Stomach (tissue), 9 donors: ENCODE measurements around the gene MYL11. TPM values are rescaled to one million over a fixed set of nuclear protein-coding genes. Genes with fewer than 3 reads are reported as not detected.

Experiments
- DNase-seq, 2 donors: peaks; one replicate each; pipeline versions ENCODE4 v3.0.0 to v3.0.0-alpha.2; 2013 to 2019
- H3K27ac ChIP-seq, 5 donors: fragments of 200-600 bp in 4 of 5; sonication (generic) in 4 of 5; one replicate each; pipeline ENCODE4 v1.5.1; 2013 to 2019; ENCODE audit warnings: mild to moderate bottlenecking in 1 of 5, moderate library complexity in 1 of 5
- H3K27me3 ChIP-seq, 3 donors: fragments of 200-600 bp; sonication (generic); one replicate each; pipeline ENCODE4 v1.5.1; 2017 to 2019; ENCODE audit warnings: mixed run types in 1 of 3
- H3K36me3 ChIP-seq, 4 donors: fragments of 200-600 bp; sonication (generic); 1 replicate in 3 of 4; 2 replicates in 1 of 4; pipeline ENCODE4 v1.5.1; 2016 to 2019
- H3K4me1 ChIP-seq, 4 donors: fragments of 200-600 bp; sonication (generic); one replicate each; pipeline ENCODE4 v1.5.1; 2016 to 2019
- H3K4me3 ChIP-seq, 4 donors: fragments of 200-600 bp; sonication (generic) in 3 of 4; one replicate each; pipeline ENCODE4 v1.5.1; 2016 to 2019; ENCODE audit warnings: mild to moderate bottlenecking in 1 of 4
- H3K9me3 ChIP-seq, 4 donors: fragments of 200-600 bp; sonication (generic); one replicate each; pipeline ENCODE4 v1.5.1; 2016 to 2019
- EP300 ChIP-seq: sonication (generic); formaldehyde crosslinking; IDR thresholded peaks from one replicate; pipeline ENCODE4 v1.6.1; 2017; ENCODE audit warnings: antibody characterized with exemption
- POLR2A ChIP-seq, 4 donors: fragments of 450-650 bp; IDR thresholded peaks; one replicate each; pipeline ENCODE4 v1.6.1; 2016; ENCODE audit warnings: antibody characterized with exemption in 4 of 4, control low read depth in 2 of 4, mild to moderate bottlenecking in 1 of 4, moderate library complexity in 1 of 4
- POLR2AphosphoS5 ChIP-seq, 3 donors: sonication (generic); formaldehyde crosslinking; IDR thresholded peaks; one replicate each; pipeline ENCODE4 v1.6.1; 2016; ENCODE audit warnings: antibody characterized with exemption in 3 of 3
- WGBS, 5 donors: extraction: QIAGEN DNeasy Blood & Tissue Kit in 3 of 5; methylation state at CpG; one replicate each; pipeline versions ENCODE4 v1.1.5 to v1.1.7; 2013 to 2018; 5-methylcytosine and 5-hydroxymethylcytosine counted together
- intact Hi-C: fragments of 100-400 bp; cut with DNase I; formaldehyde crosslinking; loops from one replicate; pipeline ENCODE4 v1.15.1; 2023; ENCODE audit warnings: low total_unique reads
- polyA plus RNA-seq, 3 donors: library from polyadenylated mRNA; stranded (reverse); fragments of 200-250 nt; gene quantifications; one replicate each; pipeline ENCODE4 v1.2.3, GENCODE V29; 2013
- small RNA-seq, 4 donors: library from RNA; depleted of rRNA; stranded (forward); fragments of <200 nt; gene quantifications; one replicate each; pipeline ENCODE3, GENCODE V24; 2016
- total RNA-seq, 5 donors: library from RNA; depleted of rRNA; stranded (reverse); fragments of >200 nt; gene quantifications; one replicate each; pipeline versions ENCODE4 v1.1.0 to v1.2.3, GENCODE V29; 2014 to 2016
- TF ChIP-seq, protein P1 (sequence below), 7 experiments: fragments of 450-650 bp in 4 of 7; fragments of 200-600 bp in 3 of 7; sonication (generic) in 3 of 7; IDR thresholded peaks; one replicate each; pipeline ENCODE4 v1.5.1; 2016 to 2019; ENCODE audit warnings: antibody characterized with exemption in 7 of 7, control low read depth in 2 of 7, mild to moderate bottlenecking in 1 of 7
- donor health status: healthy with polysubstance abuse.
- donor health status: Bipolar disorder and iron deficiency.
- donor health status: healthy.

MYL11 gene
- total and polyA plus RNA-seq, 8 donors: 1.6 to 4.7 TPM; not detected in 6

DNA sequence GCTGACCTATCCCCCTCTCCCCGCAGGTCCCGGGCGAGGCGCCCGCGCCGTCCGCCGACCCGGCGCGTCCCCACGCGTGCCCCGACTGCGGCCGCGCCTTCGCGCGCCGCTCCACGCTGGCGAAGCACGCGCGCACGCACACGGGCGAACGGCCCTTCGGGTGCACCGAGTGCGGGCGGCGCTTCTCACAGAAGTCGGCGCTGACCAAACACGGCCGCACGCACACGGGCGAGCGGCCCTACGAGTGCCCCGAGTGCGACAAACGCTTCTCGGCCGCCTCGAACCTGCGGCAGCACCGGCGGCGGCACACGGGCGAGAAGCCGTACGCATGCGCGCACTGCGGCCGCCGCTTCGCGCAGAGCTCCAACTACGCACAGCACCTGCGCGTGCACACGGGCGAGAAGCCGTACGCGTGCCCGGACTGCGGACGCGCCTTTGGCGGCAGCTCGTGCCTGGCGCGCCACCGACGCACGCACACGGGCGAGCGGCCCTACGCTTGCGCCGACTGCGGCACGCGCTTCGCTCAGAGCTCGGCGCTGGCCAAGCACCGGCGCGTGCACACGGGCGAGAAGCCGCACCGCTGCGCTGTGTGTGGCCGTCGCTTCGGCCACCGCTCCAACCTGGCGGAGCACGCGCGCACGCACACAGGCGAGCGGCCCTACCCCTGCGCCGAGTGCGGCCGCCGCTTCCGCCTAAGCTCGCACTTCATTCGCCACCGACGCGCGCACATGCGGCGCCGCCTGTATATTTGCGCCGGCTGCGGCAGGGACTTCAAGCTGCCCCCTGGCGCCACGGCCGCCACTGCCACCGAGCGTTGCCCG is 43.1 kb downstream of the MYL11 start:
- H3K4me3 ChIP-seq: peak overlapping the region; percentile 62 to 65 (median 64)
- no peaks in the 10 kb centered on the region for H3K9me3 ChIP-seq
- intact Hi-C loops: loop anchor here (10.0 kb wide), 1 partner anchor 53 kb away; no protein-coding TSS in a partner anchor
- no peaks in the 10 kb centered on the region for H3K27me3 ChIP-seq
- TF ChIP-seq EP300 (no peak), POLR2AphosphoS5 (IDR thresholded peaks at IDR 0.05) (peak; percentile 82 to 96 (median 82)), POLR2A (IDR thresholded peaks at IDR 0.05) (no peak)
- TF ChIP-seq, protein P1, sequence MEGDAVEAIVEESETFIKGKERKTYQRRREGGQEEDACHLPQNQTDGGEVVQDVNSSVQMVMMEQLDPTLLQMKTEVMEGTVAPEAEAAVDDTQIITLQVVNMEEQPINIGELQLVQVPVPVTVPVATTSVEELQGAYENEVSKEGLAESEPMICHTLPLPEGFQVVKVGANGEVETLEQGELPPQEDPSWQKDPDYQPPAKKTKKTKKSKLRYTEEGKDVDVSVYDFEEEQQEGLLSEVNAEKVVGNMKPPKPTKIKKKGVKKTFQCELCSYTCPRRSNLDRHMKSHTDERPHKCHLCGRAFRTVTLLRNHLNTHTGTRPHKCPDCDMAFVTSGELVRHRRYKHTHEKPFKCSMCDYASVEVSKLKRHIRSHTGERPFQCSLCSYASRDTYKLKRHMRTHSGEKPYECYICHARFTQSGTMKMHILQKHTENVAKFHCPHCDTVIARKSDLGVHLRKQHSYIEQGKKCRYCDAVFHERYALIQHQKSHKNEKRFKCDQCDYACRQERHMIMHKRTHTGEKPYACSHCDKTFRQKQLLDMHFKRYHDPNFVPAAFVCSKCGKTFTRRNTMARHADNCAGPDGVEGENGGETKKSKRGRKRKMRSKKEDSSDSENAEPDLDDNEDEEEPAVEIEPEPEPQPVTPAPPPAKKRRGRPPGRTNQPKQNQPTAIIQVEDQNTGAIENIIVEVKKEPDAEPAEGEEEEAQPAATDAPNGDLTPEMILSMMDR (IDR thresholded peaks at IDR 0.05): peak in 1 of 7 experiments; percentile 39
- H3K27ac ChIP-seq: peak overlapping the region; percentile 84 to 96 (median 94)
- peaks cover 7 to 16% (median 16%) of the 10 kb centered on the region in 4 donors for H3K4me1 ChIP-seq
- peak; percentile 90 to 98 for DNase-seq
- peaks cover 1 to 42% (median 29%) of the 10 kb centered on the region in 4 donors for H3K36me3 ChIP-seq
- WGBS, 5 donors: 0 to 1% (median 0%) methylated on average over 45 to 140 of the region's 140 CpGs

- DNase-seq: no peak
- peaks cover 9 to 47% (median 36%) of the 10 kb centered on the region in 4 donors for H3K36me3 ChIP-seq
These were observed 44.0 kb downstream of the MYL11 start for GRCh38 chr16:30418350-30419181.

GRCh38 chr16:30421010-30421409 is 46.4 kb downstream of the MYL11 start:
- intact Hi-C loops: no loop called here
- H3K4me1 ChIP-seq: peaks cover 7 to 21% (median 16%) of the 10 kb centered on the region in 4 donors
- no peak overlapping the region for H3K4me3 ChIP-seq
- DNase-seq: no peak
- no peaks in the 10 kb centered on the region for H3K27me3 ChIP-seq
- peaks cover 23 to 60% (median 56%) of the 10 kb centered on the region in 4 donors for H3K36me3 ChIP-seq
- no peaks in the 10 kb centered on the region for H3K9me3 ChIP-seq
- H3K27ac ChIP-seq: no peak overlapping the region
- 72 to 77% (median 76%) methylated on average over 5 of the region's 5 CpGs for WGBS, 5 donors
- TF ChIP-seq, protein P1 (IDR thresholded peaks at IDR 0.05): no peak
- TF ChIP-seq EP300 (no peak), POLR2AphosphoS5 (IDR thresholded peaks at IDR 0.05) (no peak), POLR2A (IDR thresholded peaks at IDR 0.05) (no peak)

More at GRCh38 chr16:30418350-30419181, 44.0 kb downstream of the MYL11 start:
- peak overlapping the region; percentile 84 to 96 (median 94) for H3K27ac ChIP-seq
- H3K4me3 ChIP-seq: peak overlapping the region; percentile 62 to 65 (median 64)
- no peaks in the 10 kb centered on the region for H3K9me3 ChIP-seq
- intact Hi-C loops: loop anchor here (10.0 kb wide), 1 partner anchor 54 kb away; no protein-coding TSS in a partner anchor
- H3K27me3 ChIP-seq: no peaks in the 10 kb centered on the region
- peaks cover 7 to 16% (median 16%) of the 10 kb centered on the region in 4 donors for H3K4me1 ChIP-seq
- WGBS, 5 donors: 54 to 63% (median 59%) methylated on average over 27 to 31 of the region's 31 CpGs
- TF ChIP-seq POLR2AphosphoS5 (IDR thresholded peaks at IDR 0.05) (no peak), EP300 (no peak), POLR2A (IDR thresholded peaks at IDR 0.05) (no peak)
- TF ChIP-seq, protein P1 (IDR thresholded peaks at IDR 0.05): no peak

Small RNAs within 50 kb of the gene (small RNA-seq; reads per million reads assigned to genes)
- gene RF00406: 0 to 0.31 (median 0) reads per million in 4 donors

Other genes with a start within 250 kb of the MYL11 start
- gene CORO1A, start 191.2 kb upstream of the MYL11 start, total RNA-seq: 10 to 100 TPM; 13.0 to 30.3 (median 18.7) TPM
- gene CORO1A, start 191.2 kb upstream of the MYL11 start, polyA plus RNA-seq: 10 to 100 TPM; 34.2 to 42.5 (median 37.3) TPM
- 100 to 1,000 TPM in 2 of 5 donors, 10 to 100 TPM in 2, not detected in 1; 21.3 to 415 (median 168) TPM for gene BOLA2B, start 181.1 kb upstream of the MYL11 start, total RNA-seq
- gene BOLA2B, start 181.1 kb upstream of the MYL11 start, polyA plus RNA-seq: 100 to 1,000 TPM; 281 to 322 (median 321) TPM
- 10 to 100 TPM in 3 of 5 donors, 1 to 10 TPM in 2; 2.3 to 86.9 (median 19.0) TPM for gene SLX1A, start 180.9 kb upstream of the MYL11 start, total RNA-seq
- 10 to 100 TPM; 80.8 to 86.0 (median 84.2) TPM for gene SLX1A, start 180.9 kb upstream of the MYL11 start, polyA plus RNA-seq
- gene SULT1A3, start 175.5 kb upstream of the MYL11 start, total RNA-seq: 100 to 1,000 TPM in 1 of 5 donors, 10 to 100 TPM in 3, 1 to 10 TPM in 1; 4.2 to 118 (median 63.6) TPM
- gene SULT1A3, start 175.5 kb upstream of the MYL11 start, polyA plus RNA-seq: 10 to 100 TPM; 23.8 to 53.2 (median 42.2) TPM
- gene NPIPB13, start 126.3 kb upstream of the MYL11 start, total RNA-seq: 1 to 10 TPM in 4 of 5 donors, not detected in 1; 1.6 to 6.4 (median 3.0) TPM
- 1 to 10 TPM; 1.7 to 5.5 (median 2.6) TPM for gene NPIPB13, start 126.3 kb upstream of the MYL11 start, polyA plus RNA-seq
- gene CD2BP2, start 19.5 kb upstream of the MYL11 start, total RNA-seq: 10 to 100 TPM in 4 of 5 donors, 1 to 10 TPM in 1; 8.8 to 30.8 (median 18.3) TPM
- 10 to 100 TPM; 37.1 to 45.2 (median 41.4) TPM for gene CD2BP2, start 19.5 kb upstream of the MYL11 start, polyA plus RNA-seq
- 10 to 100 TPM; 25.1 to 89.2 (median 33.2) TPM for gene TBC1D10B, start 4.3 kb upstream of the MYL11 start, total RNA-seq
- 10 to 100 TPM; 20.5 to 25.0 (median 22.0) TPM for gene TBC1D10B, start 4.3 kb upstream of the MYL11 start, polyA plus RNA-seq
- gene SEPTIN1, start 7.8 kb downstream of the MYL11 start, total RNA-seq: 1 to 10 TPM in 3 of 5 donors, under 1 TPM in 1, not detected in 1; 0.72 to 6.2 (median 3.9) TPM
- gene SEPTIN1, start 7.8 kb downstream of the MYL11 start, polyA plus RNA-seq: 10 to 100 TPM in 1 of 3 donors, 1 to 10 TPM in 2; 5.2 to 10.5 (median 7.0) TPM
- gene ZNF48, start 20.6 kb downstream of the MYL11 start, total RNA-seq: 10 to 100 TPM in 1 of 5 donors, 1 to 10 TPM in 4; 4.0 to 33.6 (median 5.4) TPM
- 1 to 10 TPM; 3.9 to 5.5 (median 4.6) TPM for gene ZNF48, start 20.6 kb downstream of the MYL11 start, polyA plus RNA-seq
- 10 to 100 TPM in 2 of 5 donors, 1 to 10 TPM in 3; 1.2 to 28.7 (median 6.7) TPM for gene ZNF771, start 32.8 kb downstream of the MYL11 start, total RNA-seq
- gene ZNF771, start 32.8 kb downstream of the MYL11 start, polyA plus RNA-seq: 10 to 100 TPM in 1 of 3 donors, 1 to 10 TPM in 2; 3.4 to 11.0 (median 6.5) TPM
- gene DCTPP1, start 55.2 kb downstream of the MYL11 start, total RNA-seq: 10 to 100 TPM in 4 of 5 donors, not detected in 1; 15.5 to 47.8 (median 27.1) TPM
- 10 to 100 TPM; 28.0 to 50.2 (median 50.1) TPM for gene DCTPP1, start 55.2 kb downstream of the MYL11 start, polyA plus RNA-seq
- gene SEPHS2, start 71.1 kb downstream of the MYL11 start, total RNA-seq: 100 to 1,000 TPM in 1 of 5 donors, 10 to 100 TPM in 4; 30.7 to 167 (median 41.4) TPM
- 10 to 100 TPM; 36.8 to 66.1 (median 61.1) TPM for gene SEPHS2, start 71.1 kb downstream of the MYL11 start, polyA plus RNA-seq
- gene ITGAL, start 97.9 kb downstream of the MYL11 start, total RNA-seq: 100 to 1,000 TPM in 1 of 5 donors, 10 to 100 TPM in 2, 1 to 10 TPM in 2; 5.8 to 256 (median 11.3) TPM
- gene ITGAL, start 97.9 kb downstream of the MYL11 start, polyA plus RNA-seq: 1 to 10 TPM; 1.2 to 4.3 (median 1.2) TPM
- 10 to 100 TPM; 11.9 to 75.0 (median 30.0) TPM for gene ZNF768, start 151.8 kb downstream of the MYL11 start, total RNA-seq
- gene ZNF768, start 151.8 kb downstream of the MYL11 start, polyA plus RNA-seq: 10 to 100 TPM; 27.0 to 33.2 (median 32.7) TPM
- 10 to 100 TPM; 10.3 to 18.7 (median 12.9) TPM for gene ZNF747, start 160.1 kb downstream of the MYL11 start, total RNA-seq
- 1 to 10 TPM; 6.2 to 7.8 (median 7.3) TPM for gene ZNF747, start 160.1 kb downstream of the MYL11 start, polyA plus RNA-seq
- gene ZNF764, start 183.6 kb downstream of the MYL11 start, total RNA-seq: 100 to 1,000 TPM in 1 of 5 donors, 10 to 100 TPM in 3, 1 to 10 TPM in 1; 3.5 to 107 (median 13.4) TPM
- gene ZNF764, start 183.6 kb downstream of the MYL11 start, polyA plus RNA-seq: 1 to 10 TPM; 3.9 to 7.8 (median 6.8) TPM
- gene ZNF688, start 196.9 kb downstream of the MYL11 start, total RNA-seq: 100 to 1,000 TPM in 1 of 5 donors, 10 to 100 TPM in 3, 1 to 10 TPM in 1; 9.4 to 123 (median 18.3) TPM
- gene ZNF688, start 196.9 kb downstream of the MYL11 start, polyA plus RNA-seq: 10 to 100 TPM; 25.2 to 26.1 (median 25.3) TPM
- 10 to 100 TPM in 3 of 5 donors, 1 to 10 TPM in 2; 7.8 to 49.0 (median 10.3) TPM for gene ZNF785, start 210.9 kb downstream of the MYL11 start, total RNA-seq
- gene ZNF785, start 210.9 kb downstream of the MYL11 start, polyA plus RNA-seq: 1 to 10 TPM; 3.8 to 5.4 (median 4.6) TPM
- 10 to 100 TPM in 2 of 5 donors, 1 to 10 TPM in 2, under 1 TPM in 1; 0.58 to 86.4 (median 7.1) TPM for gene ZNF689, start 235.6 kb downstream of the MYL11 start, total RNA-seq
- gene ZNF689, start 235.6 kb downstream of the MYL11 start, polyA plus RNA-seq: 1 to 10 TPM; 2.0 to 4.4 (median 3.1) TPM